Inflammatory macrophage treated with lipopolysaccharide for 4 hours (primary cell): ENCODE measurements around the gene SLC23A2.
"Not testable (repeated sequence)": the region's sequence is repeated elsewhere in the genome, so short reads cannot be mapped to it uniquely, and the experiment has no call there.

ENCODE experiments used
- DNase-seq: peaks from one replicate; pipeline ENCODE4 v3.0.0-alpha.2; 2020

The SLC23A2 gene

DNA sequence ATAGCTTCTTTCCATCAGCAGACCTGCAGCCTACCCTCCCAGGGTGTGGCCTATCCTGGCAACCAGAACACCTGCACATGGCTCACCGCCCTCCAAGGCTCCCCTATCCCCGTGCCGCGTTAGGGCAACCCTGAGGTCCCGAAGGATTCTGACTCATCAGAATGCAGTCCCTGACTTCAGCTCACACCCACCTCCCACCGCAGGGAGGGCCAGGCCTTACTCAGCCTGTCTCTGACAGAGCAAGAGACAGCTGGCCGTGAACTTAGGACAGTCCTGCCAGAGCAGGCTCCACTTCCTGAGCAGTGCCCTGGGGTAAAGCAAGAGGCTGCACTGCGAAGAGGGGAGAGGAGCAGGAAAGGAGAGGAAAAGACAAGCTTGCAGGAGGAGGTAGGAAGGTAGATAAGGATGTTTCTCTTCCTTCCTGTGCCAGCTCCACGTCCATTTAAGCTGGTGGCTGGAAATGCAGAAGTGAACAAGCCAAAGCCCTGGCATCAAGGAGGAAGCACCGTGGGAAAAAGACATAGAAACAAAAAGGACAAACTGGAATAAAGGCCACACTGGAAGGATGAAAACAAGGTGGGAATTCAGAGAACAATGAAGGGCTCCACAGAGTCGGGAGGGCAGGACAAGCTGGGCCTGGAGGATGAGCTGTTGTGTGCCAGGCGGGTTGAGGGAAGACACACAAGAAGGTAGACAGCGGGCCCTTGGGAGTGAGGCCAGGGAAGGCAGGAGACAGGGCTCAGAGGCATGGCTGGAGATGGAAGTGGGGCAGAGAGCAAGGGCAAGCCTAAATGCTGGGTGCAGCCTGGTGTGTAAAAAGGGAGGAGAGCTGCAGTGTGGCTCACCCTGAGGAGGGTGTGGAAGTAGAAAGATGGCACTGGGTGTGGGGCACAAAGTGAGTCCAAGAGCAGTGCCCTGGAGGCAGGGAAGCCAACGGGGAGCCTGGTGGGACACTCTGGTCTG, 102.7 kb downstream of the SLC23A2 start:
- DNase-seq, result peak; percentile 33

DNA sequence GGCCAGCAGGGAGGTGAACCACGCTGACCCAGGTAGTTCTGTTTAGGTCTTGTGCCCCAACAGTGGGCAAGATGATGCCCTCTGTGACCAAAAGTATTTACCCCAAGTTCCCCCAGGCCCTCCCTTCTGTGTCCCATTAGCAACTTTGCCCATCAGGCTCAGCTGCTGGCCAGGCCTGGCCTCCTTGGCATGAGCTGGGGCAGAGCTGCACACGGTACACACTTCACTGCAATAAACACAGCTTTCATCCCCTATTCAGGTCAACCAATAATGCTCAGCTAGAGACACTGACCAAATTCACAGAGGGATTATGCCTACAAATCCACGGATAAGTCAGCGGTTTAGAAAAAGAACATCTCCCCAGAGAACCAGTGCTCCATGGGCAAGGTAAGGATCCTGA, 103.7 kb downstream of the SLC23A2 start:
- DNase-seq, result no peak

- no peak for DNase-seq
Measured at GRCh38 chr20:4896971-4897497, 104.3 kb downstream of the SLC23A2 start.

DNA sequence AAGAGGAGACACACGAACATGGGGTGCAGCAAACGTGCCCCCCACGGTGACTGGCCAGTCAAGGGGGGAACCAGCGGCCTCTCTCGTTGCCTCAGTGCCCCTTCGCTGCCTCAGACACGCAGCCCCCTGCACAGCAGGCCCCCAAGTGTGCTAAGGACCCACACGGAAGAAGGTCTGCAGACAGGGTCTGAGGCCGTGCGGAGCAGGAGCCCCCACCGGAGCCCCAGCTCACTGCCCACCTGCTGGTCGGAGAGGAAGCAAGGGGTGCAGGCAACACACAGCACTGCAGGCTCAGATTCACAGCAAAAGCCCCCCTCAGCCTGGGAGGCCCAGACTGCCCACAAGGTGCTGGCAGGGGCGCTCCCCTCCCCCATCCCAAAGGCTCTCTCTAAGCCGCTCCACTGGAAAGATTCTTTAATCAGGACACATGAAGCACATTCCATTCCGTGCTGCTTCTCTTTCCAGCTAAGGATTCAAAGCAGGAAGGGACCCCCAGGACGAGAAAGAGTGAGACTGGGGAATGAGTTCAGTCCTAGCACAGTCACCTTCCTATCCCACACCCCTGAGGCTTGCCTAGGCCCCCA, 105.1 kb downstream of the SLC23A2 start:
- no peak for DNase-seq

DNA sequence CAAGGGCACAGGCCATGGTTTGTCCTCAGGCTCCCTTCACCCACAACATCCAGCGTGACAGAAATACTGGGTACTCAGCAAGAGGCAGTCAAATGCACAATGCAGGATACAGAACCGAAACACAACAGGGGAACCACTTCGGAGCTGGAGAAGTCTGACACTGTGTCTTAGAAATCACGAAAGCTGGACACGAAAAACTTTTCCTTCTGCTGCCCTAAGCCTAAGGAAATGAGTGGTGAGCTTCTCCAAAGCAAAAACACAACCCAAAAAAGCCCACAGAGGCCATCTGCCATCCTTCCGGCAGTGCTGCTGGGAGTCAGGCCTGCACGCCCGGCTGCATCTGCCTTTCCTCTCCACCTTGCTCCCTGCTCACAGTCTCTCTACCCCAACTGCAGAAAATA, 106.3 kb downstream of the SLC23A2 start:
- peak; percentile 18 for DNase-seq

GRCh38 chr20:4894409-4894808, 106.9 kb downstream of the SLC23A2 start:
- DNase-seq, result no peak

DNA sequence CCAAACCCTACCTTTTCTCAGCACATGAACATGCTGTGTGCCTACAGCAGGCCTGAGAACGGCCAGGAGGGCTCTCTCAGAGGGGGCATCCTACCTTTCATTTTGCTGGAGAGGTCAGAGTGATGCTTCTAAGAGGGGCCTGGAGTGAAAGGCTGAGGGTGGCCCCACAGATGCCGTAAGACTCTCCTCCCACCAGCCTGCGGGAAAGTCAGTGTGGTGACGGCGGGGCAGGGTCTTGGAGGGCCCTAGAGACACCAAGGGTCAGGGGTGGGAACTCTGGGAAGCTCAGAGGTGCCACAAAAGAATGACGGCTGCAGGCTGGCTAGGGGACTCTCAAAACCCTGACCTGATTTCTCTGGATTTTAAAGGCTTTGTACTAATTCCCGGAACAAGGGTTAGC, 107.6 kb downstream of the SLC23A2 start:
- no peak for DNase-seq

GRCh38 chr20:4891997-4892396, 109.3 kb downstream of the SLC23A2 start:
- DNase-seq, result no peak

GRCh38 chr20:4891190-4891763, 110.0 kb downstream of the SLC23A2 start:
- DNase-seq, result no peak

DNA sequence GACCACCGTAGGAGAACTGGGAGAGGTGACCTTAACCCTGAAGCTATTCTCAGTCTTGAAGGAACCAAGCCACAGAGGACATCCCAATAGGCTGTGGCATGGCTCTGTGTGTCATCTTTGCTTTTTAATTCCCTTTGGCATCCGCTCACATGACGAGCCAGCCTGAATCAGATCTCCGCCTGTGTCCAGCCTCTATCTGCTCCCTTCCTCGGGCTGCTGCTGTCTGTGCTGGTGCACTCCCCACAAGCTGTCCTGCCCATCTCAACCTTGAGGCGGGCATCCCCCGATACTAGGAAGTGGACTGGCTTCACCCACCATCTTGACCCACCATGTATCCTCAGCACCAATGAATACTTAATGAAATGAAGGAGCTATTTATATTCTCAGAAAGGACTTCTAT, 111.9 kb downstream of the SLC23A2 start:
- no peak for DNase-seq

- DNase-seq, result no peak
Measured at GRCh38 chr20:4887586-4887985, 113.7 kb downstream of the SLC23A2 start.

- peak; percentile 58 for DNase-seq
Measured at GRCh38 chr20:4886771-4887527, 114.4 kb downstream of the SLC23A2 start.

- no peak for DNase-seq
Measured at GRCh38 chr20:4885877-4886276, 115.4 kb downstream of the SLC23A2 start.

- no peak for DNase-seq
Measured at GRCh38 chr20:4883546-4883945, 117.8 kb downstream of the SLC23A2 start.

DNA sequence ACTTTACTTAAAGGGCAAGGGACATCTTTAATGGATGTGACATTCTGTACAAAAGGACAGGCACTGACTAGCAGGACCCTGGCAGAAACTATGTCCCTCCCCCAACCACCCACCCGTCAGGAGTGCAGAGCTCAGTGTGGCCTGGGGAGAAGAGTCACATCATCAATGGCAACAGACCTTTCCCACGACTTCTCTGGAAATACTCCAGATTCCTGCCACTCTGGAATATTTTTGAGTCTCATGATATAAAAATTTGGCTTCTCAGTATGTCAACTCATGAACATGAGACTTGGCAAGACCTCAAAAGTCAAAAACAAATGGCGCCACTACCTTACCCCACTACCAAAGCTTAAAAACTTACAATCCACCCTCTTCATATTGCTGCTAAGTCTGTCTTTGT, 118.3 kb downstream of the SLC23A2 start:
- no peak for DNase-seq

DNA sequence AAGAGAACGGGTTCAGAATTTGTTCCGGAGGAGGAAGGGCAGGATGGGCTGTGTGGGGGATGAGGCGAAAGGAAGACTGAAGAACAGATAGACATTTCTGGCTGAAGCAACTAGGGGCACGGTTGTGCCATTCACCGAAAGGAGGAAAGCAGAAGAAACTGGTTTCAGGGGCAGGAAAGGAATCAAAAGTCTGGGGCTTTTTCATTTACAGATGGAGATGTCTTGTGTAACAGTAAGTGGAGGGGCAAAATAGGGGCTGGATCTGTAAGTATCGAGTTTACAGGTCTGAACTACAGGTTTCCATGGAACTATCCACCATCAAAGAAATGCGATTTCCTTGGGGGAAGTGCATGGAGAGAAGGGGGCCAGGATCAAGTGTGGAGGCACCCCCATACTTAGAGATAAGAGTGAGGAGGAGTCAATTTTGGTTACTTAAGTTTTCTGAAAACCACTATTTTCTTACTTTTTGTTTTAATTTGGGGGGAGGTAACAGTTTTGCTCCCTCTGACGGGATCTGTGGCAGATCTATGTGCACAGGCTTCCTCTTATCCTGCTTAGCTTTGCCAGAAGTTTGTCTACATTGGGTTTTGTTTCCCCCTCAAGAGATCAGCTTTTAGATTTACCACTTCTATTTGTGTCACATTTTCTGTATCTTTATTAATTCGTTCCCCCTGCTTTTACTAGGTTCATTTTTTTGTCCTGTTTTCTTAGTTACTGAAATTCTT, 120.1 kb downstream of the SLC23A2 start:
- no peak for DNase-seq

- no peak for DNase-seq
Measured at GRCh38 chr20:4880051-4880450, 121.3 kb downstream of the SLC23A2 start.

GRCh38 chr20:4878099-4878498, 123.2 kb downstream of the SLC23A2 start:
- DNase-seq, result not testable (repeated sequence)

- no peak for DNase-seq
Measured at GRCh38 chr20:4876731-4877130, 124.6 kb downstream of the SLC23A2 start.

DNA sequence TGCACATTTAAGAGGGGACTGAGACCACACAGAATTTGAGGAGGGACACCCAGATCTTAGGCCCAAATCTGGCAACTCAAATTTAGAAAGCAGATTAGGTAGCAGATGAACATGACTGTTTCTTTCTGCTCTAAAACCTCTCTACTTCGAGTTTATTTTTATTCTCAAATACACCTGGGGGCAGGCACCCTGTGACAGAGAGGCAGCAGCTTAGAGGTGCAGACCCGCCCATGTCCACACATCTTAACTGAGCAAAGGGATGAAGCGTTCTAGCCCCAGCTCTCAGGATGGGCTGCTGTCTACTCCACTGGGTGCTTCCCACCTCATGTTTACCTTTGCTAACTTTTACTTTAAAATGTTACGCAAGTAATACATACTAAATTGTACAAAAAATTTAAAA, 125.0 kb downstream of the SLC23A2 start:
- DNase-seq, result no peak

DNA sequence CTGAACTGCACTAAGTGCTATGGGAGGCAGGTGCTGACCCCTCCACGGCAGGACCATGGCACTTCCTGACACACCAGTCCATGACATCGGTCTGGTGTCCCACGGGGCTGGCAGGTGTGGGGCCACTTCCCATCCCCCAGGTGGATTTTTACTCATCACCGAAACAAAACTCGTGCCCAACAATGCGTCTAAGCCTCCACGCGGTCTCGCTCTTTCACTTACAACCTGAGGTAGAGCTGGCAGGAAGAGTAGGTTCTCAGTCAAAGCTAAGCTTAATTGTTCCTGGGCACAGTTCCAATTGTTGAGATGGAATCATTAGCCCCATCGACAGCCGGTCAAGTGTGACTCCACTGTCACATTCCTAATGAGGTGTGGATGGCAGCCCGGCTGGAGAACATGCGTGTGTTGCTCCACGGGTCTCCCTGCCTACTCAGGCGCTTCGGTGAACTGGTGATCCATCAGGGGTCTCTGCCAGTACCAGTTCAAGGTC, 125.7 kb downstream of the SLC23A2 start:
- DNase-seq, result no peak

GRCh38 chr20:4873396-4873795, 127.9 kb downstream of the SLC23A2 start:
- no peak for DNase-seq
